ENCODE measurements around the gene MFF.

The MFF gene

GRCh38 chr2:227326783-227327182 is 1.7 kb downstream of the MFF start:
- DNase-seq: no peak

DNA sequence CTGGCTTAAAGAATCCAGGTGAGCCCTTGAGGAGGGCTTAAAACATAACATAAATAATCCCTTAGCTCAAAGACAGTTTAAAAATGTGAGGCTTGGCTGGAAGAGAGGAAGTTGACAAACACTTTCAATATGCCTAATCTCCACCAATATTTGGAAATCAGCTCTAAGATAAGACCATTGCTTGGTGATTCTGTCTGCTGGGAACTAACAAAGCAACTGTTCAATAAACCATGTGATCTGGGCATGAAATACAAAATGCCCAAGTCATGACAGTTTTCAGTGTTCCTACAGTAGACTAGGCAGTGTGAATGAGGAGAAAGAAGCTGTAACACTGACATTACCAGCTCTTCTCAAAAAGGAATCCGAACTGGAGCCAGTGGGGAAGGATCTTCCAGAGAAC is 10.7 kb downstream of the MFF start:
- DNase-seq: peak in 4 of 51 donors; percentile 5 to 34 (median 33)

DNA sequence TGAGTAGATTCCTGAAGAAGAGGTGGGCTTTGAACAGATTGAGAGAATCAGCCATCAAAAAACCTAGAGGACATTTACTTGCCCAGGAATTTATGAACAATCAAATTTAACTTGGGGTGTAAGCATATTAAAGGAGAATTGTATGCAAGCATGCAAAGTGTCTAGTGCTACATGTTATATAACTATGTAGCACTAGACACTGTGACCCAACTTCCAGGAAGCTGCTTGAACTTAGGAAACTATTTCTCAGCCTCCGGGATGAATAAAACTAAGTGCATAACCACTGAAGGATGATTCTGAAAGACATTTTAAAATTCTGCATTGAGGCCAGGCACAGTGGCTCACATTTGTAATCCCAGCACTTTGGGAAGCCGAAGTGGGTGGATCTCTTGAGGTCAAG is 12.4 kb downstream of the MFF start:
- DNase-seq: no peak

DNA sequence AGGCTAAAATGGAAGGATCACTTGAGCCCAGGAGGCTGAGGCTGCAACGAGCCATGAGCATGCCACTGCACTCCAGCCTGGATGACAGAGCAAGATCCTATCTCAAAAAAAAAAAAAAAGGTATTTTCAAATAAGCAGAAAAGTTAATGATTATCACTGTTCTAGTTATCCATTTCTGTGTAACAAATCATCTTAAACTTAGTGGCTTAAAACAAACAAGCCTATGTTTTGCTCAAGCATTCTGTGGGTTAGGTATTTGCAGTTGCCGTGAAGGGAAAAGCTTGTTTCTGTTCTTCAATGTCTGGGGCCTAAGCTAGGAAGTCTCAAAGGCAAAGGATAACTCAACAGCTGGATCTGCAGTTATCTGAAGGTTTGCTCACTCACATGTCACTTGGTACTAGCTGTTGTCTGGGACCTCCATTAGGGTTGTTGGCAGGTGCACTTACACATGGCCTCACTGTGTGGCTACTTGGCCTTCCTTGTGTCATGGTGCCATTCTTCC is 14.1 kb downstream of the MFF start:
- no peak for DNase-seq

DNA sequence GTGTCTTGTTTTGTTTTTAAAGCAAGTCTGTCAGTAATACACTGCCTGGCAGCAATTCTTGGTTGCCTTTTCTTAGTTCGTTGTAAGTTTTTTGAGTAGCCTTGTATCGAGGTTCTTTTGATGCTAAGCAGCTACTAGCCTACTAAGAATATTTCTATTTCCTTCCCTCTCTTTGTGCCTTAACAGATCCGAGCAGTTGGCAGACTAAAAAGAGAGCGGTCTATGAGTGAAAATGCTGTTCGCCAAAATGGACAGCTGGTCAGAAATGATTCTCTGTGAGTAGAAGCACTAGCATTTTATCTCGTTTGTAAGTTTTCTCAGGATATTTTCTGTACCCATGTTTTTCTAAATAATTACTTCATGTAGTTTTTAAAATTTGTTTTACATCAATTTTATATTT is 15.1 kb downstream of the MFF start:
- peak in 3 of 51 donors; percentile 21 to 36 (median 23) for DNase-seq

DNA sequence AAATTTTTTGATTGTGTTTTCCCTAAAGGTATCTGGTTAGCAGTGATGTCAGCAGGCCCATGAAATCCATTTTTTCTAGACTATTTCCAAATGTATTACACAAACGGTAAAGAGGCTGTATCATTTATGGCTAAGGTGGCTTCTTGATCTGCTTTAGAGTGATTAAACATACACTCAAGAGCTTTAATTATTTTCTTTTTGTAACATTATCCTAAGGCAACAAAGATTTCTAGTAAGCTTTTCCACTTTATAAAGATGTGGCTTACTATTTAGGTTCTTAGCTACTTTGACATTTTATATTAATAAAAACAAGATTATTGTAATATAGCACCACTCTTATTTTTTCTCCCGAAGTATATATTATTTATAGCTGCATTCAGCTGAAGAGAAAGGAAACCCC is 16.5 kb downstream of the MFF start:
- DNase-seq: no peak

DNA sequence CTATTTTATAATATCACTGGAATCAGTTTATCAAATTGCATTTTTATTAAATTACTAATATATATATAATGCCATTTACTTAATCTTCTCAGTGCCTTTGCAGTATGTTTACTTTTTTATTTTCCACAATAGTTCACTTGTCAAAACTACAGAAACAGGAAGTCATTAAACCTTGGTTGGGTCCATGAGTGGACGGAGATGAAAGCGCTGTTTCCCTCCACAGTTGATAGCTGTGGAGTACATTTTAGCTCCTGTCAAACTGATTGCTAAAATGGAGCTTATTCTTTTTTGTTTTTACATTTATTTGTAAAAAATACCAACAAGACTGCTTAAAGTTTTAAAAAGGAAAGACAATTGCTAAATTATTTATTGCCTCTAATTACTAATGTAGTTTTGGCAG is 19.2 kb downstream of the MFF start:
- DNase-seq: no peak

GRCh38 chr2:227347117-227347516 is 22.1 kb downstream of the MFF start:
- no peak for DNase-seq

DNA sequence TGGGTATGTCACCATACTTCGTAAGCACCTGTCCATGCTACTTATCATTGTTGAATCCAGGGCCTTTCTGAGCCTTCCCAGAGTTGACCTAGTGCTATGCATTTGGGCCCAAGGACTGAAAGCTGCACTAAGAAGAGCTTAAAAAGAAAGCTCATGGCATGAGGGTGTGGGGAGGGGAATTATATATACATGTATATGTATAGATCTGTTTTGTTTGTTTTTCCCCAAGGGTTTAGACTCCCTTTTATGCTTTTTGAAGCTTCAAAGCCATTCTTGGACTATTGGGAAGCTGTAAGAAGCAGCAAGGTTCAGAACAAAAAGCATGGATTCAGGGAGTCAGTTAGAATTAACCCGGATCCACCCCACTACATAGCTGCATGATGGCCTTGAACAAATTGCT is 23.3 kb downstream of the MFF start:
- DNase-seq: no peak

DNA sequence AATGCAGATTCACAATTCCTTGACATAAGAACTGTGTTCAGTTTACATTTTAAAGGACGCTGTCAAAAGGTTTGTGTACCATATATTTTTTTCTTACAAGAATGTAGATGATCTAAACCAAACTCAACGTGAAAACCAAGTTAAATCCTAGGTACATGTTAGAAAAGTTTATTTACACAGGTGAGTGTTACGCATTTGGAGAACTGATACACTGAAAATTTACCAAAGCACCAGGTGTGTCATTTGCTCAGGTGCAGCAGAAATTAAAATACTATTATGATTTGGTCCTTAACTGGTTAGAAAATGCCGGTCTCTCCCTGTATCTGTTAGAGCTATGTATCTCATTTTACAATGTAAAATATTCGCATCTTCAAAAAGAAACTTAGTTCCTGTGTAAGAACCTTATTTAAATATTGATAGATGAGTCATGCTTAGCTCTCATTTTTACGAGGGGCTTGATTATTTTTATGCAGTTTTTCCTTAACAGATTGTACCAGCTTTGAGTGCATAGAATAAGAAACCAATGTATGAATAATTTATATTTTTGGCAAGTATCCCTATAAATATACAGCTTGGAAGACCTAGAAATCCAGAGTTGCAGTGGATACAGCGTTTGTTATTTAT is 25.1 kb downstream of the MFF start:
- DNase-seq: no peak

DNA sequence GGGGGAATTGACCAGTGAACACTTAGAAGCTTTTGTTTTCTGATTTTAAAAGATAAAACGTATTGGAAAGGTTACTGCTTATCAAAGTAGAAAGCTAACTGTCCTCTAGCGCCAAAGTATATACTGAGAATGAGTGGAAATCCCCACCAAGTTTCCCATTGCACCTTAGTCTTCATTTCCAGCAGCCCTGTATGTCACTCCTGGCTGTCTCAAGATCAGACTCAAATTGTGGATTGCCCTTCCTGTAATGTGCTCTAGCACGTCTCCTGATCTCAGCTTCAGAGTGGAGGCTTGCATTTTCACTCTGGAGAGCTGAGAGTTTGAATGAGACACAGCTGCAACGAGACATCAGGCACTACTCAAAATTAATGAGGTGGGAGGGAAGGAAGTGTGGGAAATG is 26.6 kb downstream of the MFF start:
- DNase-seq: no peak

DNA sequence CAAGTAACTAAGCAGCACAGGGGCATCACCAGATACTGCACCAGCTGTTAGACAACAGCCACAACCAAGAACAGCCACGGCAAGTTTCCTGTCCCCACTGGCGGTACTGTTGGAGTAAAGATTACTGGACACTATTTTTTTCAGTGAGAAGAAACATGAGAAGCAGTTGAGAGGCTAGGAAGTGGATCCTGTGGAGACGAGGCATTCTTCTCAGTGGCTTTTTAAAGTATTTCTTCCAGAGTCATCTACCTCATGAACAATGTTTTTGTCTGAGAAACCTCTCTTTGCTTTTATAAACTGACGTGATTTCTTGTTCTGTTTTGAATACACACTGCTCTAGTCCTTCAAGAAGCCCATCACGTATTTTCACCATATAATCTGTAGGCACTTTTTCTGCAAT is 35.3 kb downstream of the MFF start:
- no peak for DNase-seq

DNA sequence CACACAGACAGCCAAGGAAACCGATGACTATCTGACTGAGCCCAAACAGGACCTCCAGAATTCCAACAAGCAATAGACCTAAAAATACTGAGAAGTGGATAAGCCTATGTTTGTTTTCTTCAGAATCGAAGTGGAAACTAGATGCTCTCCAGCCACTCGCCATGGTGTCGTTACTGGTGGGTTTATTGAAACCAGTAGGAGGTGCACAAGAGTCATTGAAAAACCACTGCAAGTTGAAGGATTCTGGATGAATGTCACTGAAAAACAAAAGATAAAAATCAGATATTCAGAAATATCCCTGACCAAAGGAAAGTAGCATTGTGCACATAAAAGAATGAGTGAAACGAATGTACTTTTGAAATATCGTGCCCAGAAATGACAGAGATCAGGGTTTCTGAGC is 38.7 kb downstream of the MFF start:
- DNase-seq: peak in 1 of 51 donors; percentile 25

DNA sequence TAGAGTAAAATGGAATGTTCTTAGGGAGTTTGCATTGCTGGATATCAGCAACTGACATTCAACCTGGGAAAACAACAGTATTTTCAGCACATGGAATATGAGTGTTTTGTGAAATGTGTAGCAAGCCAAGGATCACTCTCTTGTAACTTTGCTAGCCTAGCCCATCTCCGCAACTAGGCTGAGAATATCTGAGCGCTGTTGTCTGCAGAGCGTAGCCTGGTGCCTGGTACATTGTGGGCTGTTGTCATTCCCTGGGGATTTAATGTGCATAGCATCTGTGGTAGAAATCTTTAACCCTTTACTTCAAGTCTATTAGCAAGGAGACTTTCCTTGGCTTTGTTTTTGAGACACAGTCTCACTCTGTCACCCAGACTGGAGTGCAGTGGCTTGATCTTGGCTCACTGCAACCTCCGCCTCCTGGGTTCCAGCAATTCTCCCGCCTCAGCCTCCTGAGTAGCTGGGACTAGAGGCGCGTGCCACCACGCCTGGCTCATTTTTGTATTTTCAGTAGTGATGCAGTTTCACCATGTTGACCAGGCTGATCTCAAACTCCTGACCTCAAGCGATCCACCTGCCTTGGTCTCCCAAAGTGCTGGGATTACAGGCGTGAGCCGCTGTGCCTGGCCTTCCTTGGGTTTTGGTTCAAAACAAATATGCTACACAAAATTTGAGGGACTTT is 39.7 kb downstream of the MFF start:
- peak in 9 of 51 donors; percentile 4 to 30 (median 13) for DNase-seq

DNA sequence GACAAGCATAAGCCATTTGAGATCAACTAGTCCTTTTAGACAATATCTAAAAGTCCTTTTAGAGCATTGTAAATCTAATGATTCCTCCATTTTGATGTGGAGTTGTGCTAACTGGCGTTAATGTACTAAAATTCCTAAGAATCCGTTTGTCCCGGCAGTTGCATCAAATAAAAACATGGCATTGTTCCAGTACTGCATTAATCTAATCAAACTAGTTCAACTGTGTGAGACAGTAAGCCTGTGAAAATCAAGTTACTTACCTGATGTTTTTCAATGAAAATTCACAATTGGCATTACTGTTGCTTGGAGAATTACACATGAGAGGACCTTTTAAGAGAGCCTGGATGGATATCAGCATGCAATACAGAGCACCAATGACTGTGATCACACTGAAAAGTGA is 40.8 kb downstream of the MFF start:
- DNase-seq: no peak

DNA sequence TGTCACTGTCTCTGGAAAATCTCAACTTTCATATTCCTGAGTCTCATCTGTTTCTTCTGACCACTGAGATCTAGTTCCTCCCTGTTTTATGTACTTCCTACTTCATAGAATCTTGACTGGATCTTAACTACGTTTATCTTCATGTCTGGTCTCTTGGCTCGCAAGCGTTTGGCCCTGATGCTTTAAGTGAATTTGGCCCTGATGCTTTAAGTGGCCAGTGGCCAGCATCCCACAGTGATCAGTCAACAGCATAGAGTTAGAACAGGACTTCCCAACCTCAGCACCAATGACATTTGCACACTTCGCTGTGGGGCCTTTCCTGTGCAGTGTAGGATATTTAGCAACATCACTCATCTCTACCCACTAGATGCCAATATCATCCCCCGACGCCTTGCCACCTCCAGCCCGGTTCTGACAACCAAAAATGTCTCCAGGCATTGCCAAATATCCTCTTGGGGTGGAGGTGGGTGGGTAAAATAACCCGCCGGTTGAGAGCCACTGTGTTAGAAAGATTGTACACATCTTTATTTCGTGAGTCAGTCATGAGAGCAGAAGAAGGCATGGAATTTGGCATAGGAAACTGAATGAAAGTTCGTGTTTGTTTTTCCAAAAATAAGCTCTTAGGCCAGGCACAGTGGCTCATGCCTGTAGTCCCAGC is 41.8 kb downstream of the MFF start:
- peak in 1 of 51 donors; percentile 36 for DNase-seq

GRCh38 chr2:227367427-227367795 is 42.4 kb downstream of the MFF start:
- no peak for DNase-seq

DNA sequence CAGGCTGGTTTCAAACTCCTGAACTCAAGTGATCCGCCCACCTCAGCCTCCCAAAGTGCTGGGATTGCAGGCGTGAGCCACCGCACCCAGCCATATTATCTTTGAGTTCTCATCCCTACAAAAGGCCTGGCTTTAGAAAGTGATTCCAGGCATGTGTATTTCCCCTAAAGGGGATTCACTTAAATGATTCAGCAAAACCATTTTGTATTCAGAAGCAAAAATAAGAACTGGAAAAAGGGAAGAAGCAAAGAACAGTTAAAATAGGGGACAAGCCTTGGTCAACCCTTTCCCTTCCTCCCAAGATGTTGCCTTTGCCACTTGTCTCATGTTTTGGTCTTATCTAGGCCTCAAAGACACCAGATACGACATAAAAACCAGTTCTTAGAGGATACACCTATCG is 43.5 kb downstream of the MFF start:
- DNase-seq: no peak

GRCh38 chr2:227370092-227370491 is 45.0 kb downstream of the MFF start:
- DNase-seq: no peak

DNA sequence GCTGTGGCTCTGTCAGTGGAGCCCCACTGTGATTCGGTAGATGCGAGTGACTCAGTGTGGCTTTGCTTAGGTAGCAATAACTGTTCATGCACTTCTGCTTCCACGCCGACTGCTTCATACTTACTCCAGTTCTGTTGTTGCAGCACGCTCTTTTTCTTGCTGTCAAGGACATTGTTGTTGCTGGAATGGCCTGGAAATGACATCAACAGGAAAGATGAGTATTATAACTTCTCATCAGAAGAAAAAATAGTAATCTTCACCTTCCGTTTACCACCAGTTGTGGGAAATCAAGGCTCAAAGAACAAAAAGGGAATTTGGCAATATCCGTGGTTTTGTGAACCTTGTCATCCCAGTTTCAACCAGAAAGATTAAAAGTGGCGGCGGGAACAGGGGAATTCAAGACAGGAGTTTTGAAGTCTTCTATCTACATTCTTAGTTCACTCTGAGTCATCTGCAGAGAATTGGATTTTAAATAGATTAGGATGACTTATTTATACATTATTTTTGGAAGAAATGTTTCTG is 45.8 kb downstream of the MFF start:
- DNase-seq: peak in 2 of 51 donors; percentile 16 to 21

- no peak for DNase-seq
Measured at GRCh38 chr2:227373389-227373788, 48.3 kb downstream of the MFF start.

DNA sequence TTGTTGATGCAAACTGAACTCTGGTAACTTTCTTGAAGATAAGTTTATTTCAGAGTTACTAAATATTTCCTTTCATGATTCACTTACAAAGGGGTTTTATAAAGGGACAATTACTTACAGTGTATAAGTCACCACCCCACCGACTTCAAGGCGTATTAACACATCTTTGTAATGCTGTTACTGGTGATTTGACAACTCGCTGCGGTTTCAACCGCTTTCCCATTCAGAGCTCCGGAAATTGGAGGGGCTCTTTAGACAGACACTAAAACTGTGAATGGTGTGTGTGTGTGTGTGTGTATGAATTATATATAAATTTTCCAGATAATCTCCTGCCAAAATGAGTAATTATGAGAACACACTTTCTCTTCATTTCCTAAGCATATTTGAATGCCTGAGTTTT is 49.1 kb downstream of the MFF start:
- no peak for DNase-seq

All from hypothalamus (tissue), 51 donors.